Measurements from ENCODE around the gene FOXN1.

DNA sequence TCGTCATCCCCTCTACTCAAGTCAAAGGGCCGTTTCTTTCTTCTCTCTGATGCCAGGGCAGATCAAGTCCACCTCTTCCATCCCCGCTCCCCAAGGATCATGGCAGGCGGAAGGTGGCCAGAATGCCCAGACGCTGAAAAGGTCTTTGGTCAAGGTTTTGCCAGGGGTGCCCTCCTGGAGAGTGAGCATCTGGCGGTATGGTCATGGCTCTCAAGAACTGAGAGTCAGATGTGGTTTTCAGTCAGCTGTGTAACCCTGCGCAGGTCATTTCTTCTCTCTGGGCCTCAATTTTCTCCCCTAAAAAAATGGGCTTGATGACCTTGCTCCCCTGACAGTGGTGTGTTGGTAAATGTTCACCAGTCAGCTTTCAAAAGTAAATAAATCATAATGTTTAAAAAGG, 12.4 kb downstream of the FOXN1 start:
- TF ChIP-seq POLR2A (IDR thresholded peaks at IDR 0.05; ENCODE audit: low read depth, low read length) (no peak), CTCF (conservative IDR thresholded peaks at IDR 0.05; ENCODE audit: low read depth, low read length) (no peak), MAFK (IDR thresholded peaks at IDR 0.05; ENCODE audit: low read depth, low read length) (no peak), FOS (IDR thresholded peaks at IDR 0.05; ENCODE audit: low read depth, low read length) (no peak), RAD21 (IDR thresholded peaks at IDR 0.05; ENCODE audit: low read length) (no peak), RCOR1 (IDR thresholded peaks at IDR 0.05; ENCODE audit: insufficient replicate concordance, low read length) (no peak), NFE2L2 (IDR thresholded peaks at IDR 0.05; ENCODE audit: low read depth, low read length) (no peak), RFX5 (IDR thresholded peaks at IDR 0.05; ENCODE audit: low read depth, low read length) (no peak)
- TF ChIP-seq, protein P1, sequence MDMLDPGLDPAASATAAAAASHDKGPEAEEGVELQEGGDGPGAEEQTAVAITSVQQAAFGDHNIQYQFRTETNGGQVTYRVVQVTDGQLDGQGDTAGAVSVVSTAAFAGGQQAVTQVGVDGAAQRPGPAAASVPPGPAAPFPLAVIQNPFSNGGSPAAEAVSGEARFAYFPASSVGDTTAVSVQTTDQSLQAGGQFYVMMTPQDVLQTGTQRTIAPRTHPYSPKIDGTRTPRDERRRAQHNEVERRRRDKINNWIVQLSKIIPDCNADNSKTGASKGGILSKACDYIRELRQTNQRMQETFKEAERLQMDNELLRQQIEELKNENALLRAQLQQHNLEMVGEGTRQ (IDR thresholded peaks at IDR 0.05; ENCODE audit: low read depth, low read length), result no peak
